GM10248 (cell line): Measurements from ENCODE around the gene CCDC83.

Experiments used
- CTCF ChIA-PET: fragments of 300-600 bp; sonication (Branson Sonifier 250); formaldehyde crosslinking; extraction: SDS; loops from one replicate; lab custom pipeline; 2021; ENCODE audit warnings: antibody characterized with exemption; lab: Yijun Ruan, JAX
- POLR2A ChIA-PET: fragments of 350-650 bp; sonication (Branson Sonifier 250); formaldehyde crosslinking; extraction: SDS; loops from one replicate; lab custom pipeline; 2020; ENCODE audit warnings: antibody characterized with exemption; lab: Yijun Ruan, JAX
- DNase-seq: peaks from one replicate; pipeline ENCODE4 v3.0.0; 2012; ENCODE audit errors: extremely low spot score
- TF ChIP-seq, protein P1 (sequence below): IDR thresholded peaks from 2 replicates; pipeline ENCODE4 v1.5.1; 2012; ENCODE audit warnings: mild to moderate bottlenecking, low read depth; ENCODE audit errors: extremely low read depth, missing control alignments, control extremely low read depth

CCDC83 gene

DNA sequence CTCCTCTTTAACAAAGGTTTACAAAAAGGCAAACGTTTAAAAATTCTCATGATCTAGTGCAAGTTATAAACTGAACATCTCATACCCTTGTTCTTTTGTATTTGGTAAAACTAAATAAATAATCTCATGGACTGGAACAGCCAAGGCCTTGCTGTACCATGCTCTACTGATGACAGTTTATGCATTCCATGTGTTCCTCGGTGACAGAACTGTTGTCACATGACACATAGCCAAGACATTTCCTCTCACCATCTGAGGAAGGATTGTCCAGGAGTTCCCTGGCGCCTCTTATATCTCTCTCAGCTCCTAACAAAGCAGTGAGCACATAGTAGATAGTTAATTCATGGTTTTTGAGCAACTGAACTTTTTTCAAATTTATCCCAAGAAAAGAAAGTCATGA is 12.6 kb downstream of the CCDC83 start:
- CTCF ChIA-PET: interaction anchor here (1.0 to 4.8 kb wide), 2 partner anchors 12 to 16 kb away, joined by 3 to 29 read pairs; partner anchors contain the start of gene CCDC83
- no peak for DNase-seq
- TF ChIP-seq, protein P1, sequence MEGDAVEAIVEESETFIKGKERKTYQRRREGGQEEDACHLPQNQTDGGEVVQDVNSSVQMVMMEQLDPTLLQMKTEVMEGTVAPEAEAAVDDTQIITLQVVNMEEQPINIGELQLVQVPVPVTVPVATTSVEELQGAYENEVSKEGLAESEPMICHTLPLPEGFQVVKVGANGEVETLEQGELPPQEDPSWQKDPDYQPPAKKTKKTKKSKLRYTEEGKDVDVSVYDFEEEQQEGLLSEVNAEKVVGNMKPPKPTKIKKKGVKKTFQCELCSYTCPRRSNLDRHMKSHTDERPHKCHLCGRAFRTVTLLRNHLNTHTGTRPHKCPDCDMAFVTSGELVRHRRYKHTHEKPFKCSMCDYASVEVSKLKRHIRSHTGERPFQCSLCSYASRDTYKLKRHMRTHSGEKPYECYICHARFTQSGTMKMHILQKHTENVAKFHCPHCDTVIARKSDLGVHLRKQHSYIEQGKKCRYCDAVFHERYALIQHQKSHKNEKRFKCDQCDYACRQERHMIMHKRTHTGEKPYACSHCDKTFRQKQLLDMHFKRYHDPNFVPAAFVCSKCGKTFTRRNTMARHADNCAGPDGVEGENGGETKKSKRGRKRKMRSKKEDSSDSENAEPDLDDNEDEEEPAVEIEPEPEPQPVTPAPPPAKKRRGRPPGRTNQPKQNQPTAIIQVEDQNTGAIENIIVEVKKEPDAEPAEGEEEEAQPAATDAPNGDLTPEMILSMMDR: no peak
- POLR2A ChIA-PET: no interaction called here

DNA sequence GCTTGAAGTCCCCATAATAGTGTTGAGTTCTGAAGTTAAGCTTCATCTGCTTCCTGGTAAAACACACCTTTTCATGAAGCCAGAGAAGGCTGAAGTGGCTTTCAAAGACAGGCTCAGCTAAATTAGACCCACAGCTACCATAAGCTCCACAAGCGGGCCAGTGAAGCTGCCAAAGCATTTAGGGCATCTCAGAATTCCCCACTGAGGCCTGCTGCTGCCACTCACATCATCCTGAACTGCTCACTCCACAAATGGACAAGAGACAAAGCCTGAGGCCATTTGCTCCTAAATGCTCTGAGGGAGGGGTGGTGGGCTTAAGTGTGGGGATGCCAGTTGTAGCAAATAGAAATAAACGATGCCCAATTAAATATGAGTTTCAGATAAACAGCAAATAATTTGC is 14.6 kb downstream of the CCDC83 start:
- POLR2A ChIA-PET: no interaction called here
- CTCF ChIA-PET: interaction anchor here (1.7 to 4.8 kb wide), 3 partner anchors 9 to 15 kb away, joined by 4 to 29 read pairs (median 5); partner anchors contain the start of gene CCDC83

DNA sequence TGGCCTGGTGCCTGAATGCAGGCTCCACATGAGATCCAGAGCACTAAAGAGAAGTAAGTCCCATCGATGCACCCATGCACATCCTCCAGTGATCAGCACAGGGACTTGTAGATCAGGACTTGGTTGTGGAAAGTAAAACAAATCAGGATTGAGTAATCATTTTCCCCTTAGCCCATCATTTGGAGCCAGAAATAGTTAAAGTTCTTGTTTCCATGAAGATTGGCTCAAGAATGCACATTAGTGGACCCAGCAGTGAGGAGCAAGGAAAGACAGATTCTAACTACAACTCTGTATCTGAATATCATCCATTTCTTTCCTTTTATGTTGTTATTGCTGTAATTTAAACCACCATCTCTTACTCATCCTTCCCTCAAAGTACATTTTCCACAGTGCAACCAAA is 19.1 kb downstream of the CCDC83 start:
- POLR2A ChIA-PET: no interaction called here
- DNase-seq: no peak
- TF ChIP-seq, protein P1: no peak
- CTCF ChIA-PET: interaction anchor here (1.4 kb wide), 1 partner anchor 17 kb away, joined by 3 read pairs; no protein-coding TSS in a partner anchor

More for the DNA sequence above, 14.6 kb downstream of the CCDC83 start:
- DNase-seq: no peak
- TF ChIP-seq, protein P1: no peak

DNA sequence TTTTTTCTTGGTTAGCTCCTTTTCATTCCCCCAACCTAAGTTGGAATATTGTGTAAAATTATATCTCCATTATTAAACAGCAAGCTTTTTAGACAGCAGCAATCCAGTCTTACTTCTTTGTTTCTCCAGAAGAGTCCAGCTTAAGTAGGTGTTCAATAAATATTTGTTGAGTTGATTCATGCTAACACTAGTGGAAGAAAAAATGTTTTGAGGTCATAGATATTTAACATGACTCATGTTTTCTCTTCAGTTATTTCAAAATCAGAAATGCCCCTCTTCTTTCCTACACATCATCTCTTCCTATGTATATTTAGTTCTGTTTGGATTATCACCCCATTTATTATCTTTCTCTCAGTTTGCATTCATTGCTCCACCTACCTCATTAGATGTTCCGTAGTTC is 20.3 kb downstream of the CCDC83 start:
- ChIA-PET CTCF (interaction anchor here (0.9 kb wide), 1 partner anchor 29 kb away, joined by 3 read pairs; no protein-coding TSS in a partner anchor), POLR2A (no interaction called here)
- TF ChIP-seq, protein P1: no peak
- DNase-seq: no peak

DNA sequence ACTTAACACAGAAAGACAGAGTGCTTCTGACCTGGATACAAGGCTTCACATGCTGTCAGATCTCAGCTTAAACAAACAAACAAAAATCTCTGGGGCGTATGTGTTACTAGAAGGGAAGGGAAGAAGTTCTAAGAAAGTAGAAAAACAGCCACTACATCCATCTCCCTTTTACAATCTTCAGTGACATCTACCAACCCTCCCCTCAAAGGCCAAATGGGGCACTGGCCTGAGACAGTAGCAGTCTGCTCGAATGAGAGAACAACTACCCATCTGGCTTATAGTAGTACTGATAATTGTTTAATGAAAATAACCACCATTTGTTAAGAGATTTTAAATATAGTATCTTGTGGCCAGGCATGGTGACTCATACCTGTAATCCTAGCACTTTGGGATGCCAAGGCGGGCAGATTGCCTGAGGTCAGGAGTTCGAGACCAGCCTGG is 29.4 kb downstream of the CCDC83 start:
- ChIA-PET POLR2A (no interaction called here), CTCF (interaction anchor here (1.0 to 1.2 kb wide), 3 partner anchors 11 to 468 kb away, joined by 3 read pairs; no protein-coding TSS in a partner anchor)
- TF ChIP-seq, protein P1: no peak
- no peak for DNase-seq

DNA sequence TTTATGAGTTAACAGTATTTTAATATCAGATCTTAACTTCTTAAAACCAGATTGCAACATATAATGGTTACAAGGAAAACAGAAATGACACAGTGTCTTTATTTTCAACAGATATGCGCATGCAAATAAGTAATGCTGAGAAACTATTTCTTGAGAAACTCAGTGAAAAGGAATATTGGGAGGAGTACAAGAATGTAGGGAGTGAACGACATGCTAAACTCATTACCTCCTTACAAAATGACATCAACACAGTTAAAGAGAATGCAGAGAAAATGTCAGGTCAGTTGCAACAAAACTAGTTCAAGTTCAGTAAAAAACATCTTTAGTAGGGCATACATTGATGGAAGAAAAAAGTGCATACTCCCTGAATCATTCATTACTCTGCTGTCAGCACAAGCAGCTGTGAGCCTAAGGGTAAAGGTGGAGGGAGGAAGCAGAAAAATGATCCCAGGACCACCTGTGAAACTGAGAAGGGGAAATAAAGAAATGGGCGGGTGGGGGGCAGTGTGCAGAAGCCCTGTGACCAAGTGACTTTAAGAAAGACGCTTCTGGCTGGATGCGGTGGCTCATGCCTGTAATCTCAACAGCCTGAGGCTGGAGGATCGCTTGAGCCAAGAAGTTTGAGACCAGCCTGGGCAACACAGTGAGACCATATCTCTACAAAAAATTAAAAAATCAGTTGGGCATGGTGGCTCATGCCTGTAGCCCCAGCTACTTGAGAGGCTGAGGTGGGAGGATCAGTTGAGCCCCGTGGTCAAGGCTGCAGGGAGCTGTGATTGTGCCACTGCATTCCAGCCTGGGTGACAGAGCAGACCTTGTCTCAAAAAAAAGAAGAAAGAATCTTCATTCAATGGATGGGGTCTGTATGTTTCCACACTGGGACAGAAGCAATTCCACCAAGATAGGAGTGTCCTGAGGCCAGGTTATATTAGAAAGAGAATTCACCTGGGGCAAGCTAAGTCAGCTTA is 31.2 kb downstream of the CCDC83 start:
- POLR2A ChIA-PET: no interaction called here
- TF ChIP-seq, protein P1: no peak
- CTCF ChIA-PET: interaction anchor here (1.0 to 1.6 kb wide), 2 partner anchors 22 to 31 kb away, joined by 3 to 6 read pairs; partner anchors contain the start of gene CCDC83
- DNase-seq: no peak
